Progenitor cell of endocrine pancreas (in vitro differentiated cells): ENCODE measurements around the gene SPATA2L. TPM values are rescaled to one million over a fixed set of nuclear protein-coding genes. Genes with fewer than 3 reads are reported as not detected.

Experiments used
- DNase-seq: peaks from one replicate; pipeline ENCODE4 v3.0.0; 2021; ENCODE audit warnings: low spot score; ENCODE audit not compliant: unreplicated experiment
- H3K27ac Mint-ChIP-seq: 2 replicates; pipeline ENCODE4 v1.8.0; 2021; ENCODE audit warnings: mild to moderate bottlenecking, moderate library complexity, mixed read lengths
- H3K27me3 Mint-ChIP-seq: 2 replicates; pipeline ENCODE4 v1.8.0; 2021; ENCODE audit warnings: mixed read lengths
- H3K36me3 Mint-ChIP-seq: 2 replicates; pipeline ENCODE4 v1.8.0; 2022; ENCODE audit warnings: mixed read lengths; ENCODE audit not compliant: insufficient read depth
- H3K4me1 Mint-ChIP-seq: 2 replicates; pipeline ENCODE4 v1.8.0; 2021; ENCODE audit warnings: low read depth, mixed read lengths
- H3K4me3 Mint-ChIP-seq: 2 replicates; pipeline ENCODE4 v1.8.0; 2021; ENCODE audit warnings: low read depth, mild to moderate bottlenecking, moderate library complexity, mixed read lengths
- H3K9me3 Mint-ChIP-seq: 2 replicates; pipeline ENCODE4 v1.8.0; 2021; ENCODE audit warnings: low read depth, mixed read lengths
- CTCF ChIP-seq: fragments of 200-600 bp; sonication (generic); IDR thresholded peaks from one replicate; pipeline ENCODE4 v1.5.0; 2021; ENCODE audit warnings: antibody characterized with exemption, mild to moderate bottlenecking; ENCODE audit not compliant: unreplicated experiment
- total RNA-seq: library from RNA; stranded (reverse); gene quantifications from 2 replicates; pipeline ENCODE4 v1.2.1, GENCODE V29; 2021

SPATA2L gene
- total RNA-seq, 1 donor from 2014 or later: 14.0 TPM

GRCh38 chr16:89720813-89721545, 19.5 kb upstream of the SPATA2L start, which contains the start of the genes VPS9D1 and ZNF276:
VPS9D1 (minus strand) TSS chr16:89720898; CDS start chr16:89720861, 37 bp downstream.
ZNF276 (plus strand) TSS chr16:89721537; CDS start chr16:89721641, 104 bp downstream.
- Mint-ChIP-seq H3K4me3 (peak within 1 kb of the TSS; percentile 80), H3K9me3 (no peaks in the 10 kb centered on the region), H3K4me1 (peaks cover 14% of the 10 kb centered on the region), H3K27me3 (peaks cover 9% of the 10 kb centered on the region), H3K36me3 (peaks cover 8% of the 10 kb centered on the region), H3K27ac (peak within 1 kb of the TSS; percentile 88)
- no peak for TF ChIP-seq CTCF
- DNase-seq: peak; percentile 64

- Mint-ChIP-seq H3K36me3 (peaks cover 8% of the 10 kb centered on the region), H3K4me1 (peaks cover 14% of the 10 kb centered on the region), H3K4me3 (peak overlapping the region; percentile 80), H3K27ac (peak overlapping the region; percentile 88), H3K27me3 (peaks cover 9% of the 10 kb centered on the region), H3K9me3 (no peaks in the 10 kb centered on the region)
- no peak for TF ChIP-seq CTCF
- DNase-seq: peak; percentile 64
Measured at GRCh38 chr16:89720551-89720812, 19.0 kb upstream of the SPATA2L start.

GRCh38 chr16:89717688-89718505, 16.4 kb upstream of the SPATA2L start:
- Mint-ChIP-seq H3K9me3 (no peaks in the 10 kb centered on the region), H3K36me3 (peaks cover 6% of the 10 kb centered on the region), H3K4me1 (peaks cover 13% of the 10 kb centered on the region)

GRCh38 chr16:89716916-89717687, 15.6 kb upstream of the SPATA2L start:
- H3K9me3 Mint-ChIP-seq: no peaks in the 10 kb centered on the region
- H3K27ac Mint-ChIP-seq: no peak overlapping the region
- no peak for DNase-seq
- no peak for TF ChIP-seq CTCF
- H3K4me1 Mint-ChIP-seq: peaks cover 9% of the 10 kb centered on the region
- H3K36me3 Mint-ChIP-seq: peaks cover 4% of the 10 kb centered on the region
- no peak overlapping the region for H3K4me3 Mint-ChIP-seq
- peaks cover 3% of the 10 kb centered on the region for H3K27me3 Mint-ChIP-seq

More at GRCh38 chr16:89717688-89718505, 16.4 kb upstream of the SPATA2L start:
- no peak for TF ChIP-seq CTCF
- H3K27me3 Mint-ChIP-seq: peaks cover 7% of the 10 kb centered on the region
- no peak overlapping the region for H3K4me3 Mint-ChIP-seq
- H3K27ac Mint-ChIP-seq: no peak overlapping the region
- DNase-seq: no peak

GRCh38 chr16:89716493-89716892, 15.0 kb upstream of the SPATA2L start:
- H3K4me1 Mint-ChIP-seq: peaks cover 9% of the 10 kb centered on the region
- no peaks in the 10 kb centered on the region for H3K9me3 Mint-ChIP-seq
- H3K27ac Mint-ChIP-seq: no peak overlapping the region
- DNase-seq: no peak
- no peak for TF ChIP-seq CTCF
- no peak overlapping the region for H3K4me3 Mint-ChIP-seq
- H3K36me3 Mint-ChIP-seq: peaks cover 4% of the 10 kb centered on the region
- peaks cover 3% of the 10 kb centered on the region for H3K27me3 Mint-ChIP-seq
